Measurements from ENCODE around the gene FZD1. TPM values are rescaled to one million over a fixed set of nuclear protein-coding genes. Genes with fewer than 3 reads are reported as not detected.

The FZD1 gene
- total RNA-seq, 2 experiments from 2014 or later: 0.08 TPM

GRCh38 chr7:91270372-91270771 is 6.1 kb downstream of the FZD1 start:
- Mint-ChIP-seq H3K36me3 (ENCODE audit: low read depth) (no peaks in the 10 kb centered on the region), H3K4me3 (no peak overlapping the region), H3K27me3 (peaks cover 24% of the 10 kb centered on the region), H3K4me1 (peaks cover 2% of the 10 kb centered on the region), H3K27ac (no peak overlapping the region), H3K9me3 (no peaks in the 10 kb centered on the region)
- ChIA-PET POLR2A (no interaction called here), CTCF (no interaction called here)
- no peak for DNase-seq

GRCh38 chr7:91276909-91277308 is 12.7 kb downstream of the FZD1 start:
- no peaks in the 10 kb centered on the region for H3K4me1 Mint-ChIP-seq
- ChIA-PET CTCF (no interaction called here), POLR2A (no interaction called here)

GRCh38 chr7:91280185-91280584 is 16.0 kb downstream of the FZD1 start:
- no peaks in the 10 kb centered on the region for H3K27me3 Mint-ChIP-seq
- no peak for DNase-seq
- no peaks in the 10 kb centered on the region for H3K36me3 Mint-ChIP-seq (ENCODE audit: low read depth)
- no peak overlapping the region for H3K27ac Mint-ChIP-seq
- no peak overlapping the region for H3K4me3 Mint-ChIP-seq
- CTCF ChIA-PET: no interaction called here
- POLR2A ChIA-PET: no interaction called here
- no peaks in the 10 kb centered on the region for H3K4me1 Mint-ChIP-seq
- H3K9me3 Mint-ChIP-seq: no peaks in the 10 kb centered on the region

More at GRCh38 chr7:91276909-91277308, 12.7 kb downstream of the FZD1 start:
- Mint-ChIP-seq H3K9me3 (no peaks in the 10 kb centered on the region), H3K4me3 (no peak overlapping the region), H3K27me3 (no peaks in the 10 kb centered on the region), H3K36me3 (ENCODE audit: low read depth) (no peaks in the 10 kb centered on the region), H3K27ac (no peak overlapping the region)
- DNase-seq: no peak

GRCh38 chr7:91280604-91281003 is 16.4 kb downstream of the FZD1 start:
- no peaks in the 10 kb centered on the region for H3K27me3 Mint-ChIP-seq
- H3K4me1 Mint-ChIP-seq: no peaks in the 10 kb centered on the region
- H3K36me3 Mint-ChIP-seq (ENCODE audit: low read depth): no peaks in the 10 kb centered on the region
- no peak overlapping the region for H3K4me3 Mint-ChIP-seq
- ChIA-PET CTCF (no interaction called here), POLR2A (no interaction called here)
- no peak for DNase-seq
- H3K9me3 Mint-ChIP-seq: no peaks in the 10 kb centered on the region
- no peak overlapping the region for H3K27ac Mint-ChIP-seq

- ChIA-PET CTCF (no interaction called here), POLR2A (no interaction called here)
- no peaks in the 10 kb centered on the region for H3K36me3 Mint-ChIP-seq (ENCODE audit: low read depth)
- H3K9me3 Mint-ChIP-seq: no peaks in the 10 kb centered on the region
- no peak overlapping the region for H3K27ac Mint-ChIP-seq
- DNase-seq: no peak
- H3K4me3 Mint-ChIP-seq: no peak overlapping the region
- no peaks in the 10 kb centered on the region for H3K27me3 Mint-ChIP-seq
- no peaks in the 10 kb centered on the region for H3K4me1 Mint-ChIP-seq
Observed at GRCh38 chr7:91285696-91286355, 21.6 kb downstream of the FZD1 start.

GRCh38 chr7:91286432-91286831 is 22.2 kb downstream of the FZD1 start:
- Mint-ChIP-seq H3K27ac (no peak overlapping the region), H3K4me3 (no peak overlapping the region), H3K9me3 (no peaks in the 10 kb centered on the region), H3K27me3 (no peaks in the 10 kb centered on the region), H3K4me1 (no peaks in the 10 kb centered on the region), H3K36me3 (ENCODE audit: low read depth) (no peaks in the 10 kb centered on the region)
- POLR2A ChIA-PET: no interaction called here
- DNase-seq: no peak
- CTCF ChIA-PET: no interaction called here

GRCh38 chr7:91287371-91288084 is 23.3 kb downstream of the FZD1 start:
- H3K4me1 Mint-ChIP-seq: no peaks in the 10 kb centered on the region
- no peaks in the 10 kb centered on the region for H3K36me3 Mint-ChIP-seq (ENCODE audit: low read depth)
- no peaks in the 10 kb centered on the region for H3K9me3 Mint-ChIP-seq
- no peak overlapping the region for H3K4me3 Mint-ChIP-seq
- no peaks in the 10 kb centered on the region for H3K27me3 Mint-ChIP-seq
- CTCF ChIA-PET: interaction anchor here (1.8 kb wide), 1 partner anchor 1160 kb away, joined by 7 read pairs; the partner anchor contains the start of gene GATAD1
- POLR2A ChIA-PET: no interaction called here
- no peak for DNase-seq
- H3K27ac Mint-ChIP-seq: no peak overlapping the region

GRCh38 chr7:91288208-91288824 is 24.1 kb downstream of the FZD1 start:
- H3K4me1 Mint-ChIP-seq: no peaks in the 10 kb centered on the region
- H3K27me3 Mint-ChIP-seq: no peaks in the 10 kb centered on the region
- H3K4me3 Mint-ChIP-seq: no peak overlapping the region
- POLR2A ChIA-PET: no interaction called here
- no peak for DNase-seq
- H3K9me3 Mint-ChIP-seq: no peaks in the 10 kb centered on the region
- CTCF ChIA-PET: interaction anchor here (1.8 kb wide), 1 partner anchor 1159 kb away, joined by 7 read pairs; the partner anchor contains the start of gene GATAD1
- H3K36me3 Mint-ChIP-seq (ENCODE audit: low read depth): no peaks in the 10 kb centered on the region
- H3K27ac Mint-ChIP-seq: no peak overlapping the region

- H3K9me3 Mint-ChIP-seq: no peaks in the 10 kb centered on the region
- no peak overlapping the region for H3K27ac Mint-ChIP-seq
- no peak for DNase-seq
- no peaks in the 10 kb centered on the region for H3K4me1 Mint-ChIP-seq
- no peak overlapping the region for H3K4me3 Mint-ChIP-seq
- no peaks in the 10 kb centered on the region for H3K36me3 Mint-ChIP-seq (ENCODE audit: low read depth)
- CTCF ChIA-PET: no interaction called here
- POLR2A ChIA-PET: no interaction called here
- no peaks in the 10 kb centered on the region for H3K27me3 Mint-ChIP-seq
Observed at GRCh38 chr7:91289633-91290254, 25.5 kb downstream of the FZD1 start.

- Mint-ChIP-seq H3K36me3 (ENCODE audit: low read depth) (no peaks in the 10 kb centered on the region), H3K4me3 (no peak overlapping the region), H3K27ac (no peak overlapping the region), H3K27me3 (no peaks in the 10 kb centered on the region), H3K9me3 (no peaks in the 10 kb centered on the region), H3K4me1 (no peaks in the 10 kb centered on the region)
- no peak for DNase-seq
- ChIA-PET POLR2A (no interaction called here), CTCF (no interaction called here)
Observed at GRCh38 chr7:91291302-91291701, 27.1 kb downstream of the FZD1 start.

- Mint-ChIP-seq H3K4me3 (no peak overlapping the region), H3K27me3 (no peaks in the 10 kb centered on the region), H3K27ac (no peak overlapping the region), H3K9me3 (no peaks in the 10 kb centered on the region), H3K4me1 (no peaks in the 10 kb centered on the region), H3K36me3 (ENCODE audit: low read depth) (no peaks in the 10 kb centered on the region)
- no peak for DNase-seq
- ChIA-PET POLR2A (no interaction called here), CTCF (no interaction called here)
Observed at GRCh38 chr7:91291902-91292301, 27.7 kb downstream of the FZD1 start.

GRCh38 chr7:91292506-91292905 is 28.3 kb downstream of the FZD1 start:
- POLR2A ChIA-PET: no interaction called here
- no peaks in the 10 kb centered on the region for H3K27me3 Mint-ChIP-seq
- H3K27ac Mint-ChIP-seq: no peak overlapping the region
- no peak overlapping the region for H3K4me3 Mint-ChIP-seq
- H3K36me3 Mint-ChIP-seq (ENCODE audit: low read depth): no peaks in the 10 kb centered on the region
- CTCF ChIA-PET: no interaction called here
- no peaks in the 10 kb centered on the region for H3K4me1 Mint-ChIP-seq
- DNase-seq: no peak
- H3K9me3 Mint-ChIP-seq: no peaks in the 10 kb centered on the region

- no peak overlapping the region for H3K27ac Mint-ChIP-seq
- CTCF ChIA-PET: no interaction called here
- H3K27me3 Mint-ChIP-seq: no peaks in the 10 kb centered on the region
- H3K4me3 Mint-ChIP-seq: no peak overlapping the region
- POLR2A ChIA-PET: no interaction called here
- no peaks in the 10 kb centered on the region for H3K4me1 Mint-ChIP-seq
- no peak for DNase-seq
- H3K36me3 Mint-ChIP-seq (ENCODE audit: low read depth): no peaks in the 10 kb centered on the region
- H3K9me3 Mint-ChIP-seq: no peaks in the 10 kb centered on the region
Observed at GRCh38 chr7:91293136-91293535, 28.9 kb downstream of the FZD1 start.

All from activated CD4-positive, alpha-beta memory T cell treated with anti-CD3 and anti-CD28 coated beads, Interleukin-2, amount 10 ng/mL, durations not matched to agents 7 days and 5 days (primary cell).